GM04503 (cell line): ENCODE results near the gene CHST11.
"Not testable (repeated sequence)": the region's sequence is repeated elsewhere in the genome, so short reads cannot be mapped to it uniquely, and the experiment has no call there.

Source experiments
- DNase-seq: peaks from one replicate; pipeline ENCODE4 v3.0.0-alpha.2; 2012; ENCODE audit warnings: low read depth

The CHST11 gene

DNA sequence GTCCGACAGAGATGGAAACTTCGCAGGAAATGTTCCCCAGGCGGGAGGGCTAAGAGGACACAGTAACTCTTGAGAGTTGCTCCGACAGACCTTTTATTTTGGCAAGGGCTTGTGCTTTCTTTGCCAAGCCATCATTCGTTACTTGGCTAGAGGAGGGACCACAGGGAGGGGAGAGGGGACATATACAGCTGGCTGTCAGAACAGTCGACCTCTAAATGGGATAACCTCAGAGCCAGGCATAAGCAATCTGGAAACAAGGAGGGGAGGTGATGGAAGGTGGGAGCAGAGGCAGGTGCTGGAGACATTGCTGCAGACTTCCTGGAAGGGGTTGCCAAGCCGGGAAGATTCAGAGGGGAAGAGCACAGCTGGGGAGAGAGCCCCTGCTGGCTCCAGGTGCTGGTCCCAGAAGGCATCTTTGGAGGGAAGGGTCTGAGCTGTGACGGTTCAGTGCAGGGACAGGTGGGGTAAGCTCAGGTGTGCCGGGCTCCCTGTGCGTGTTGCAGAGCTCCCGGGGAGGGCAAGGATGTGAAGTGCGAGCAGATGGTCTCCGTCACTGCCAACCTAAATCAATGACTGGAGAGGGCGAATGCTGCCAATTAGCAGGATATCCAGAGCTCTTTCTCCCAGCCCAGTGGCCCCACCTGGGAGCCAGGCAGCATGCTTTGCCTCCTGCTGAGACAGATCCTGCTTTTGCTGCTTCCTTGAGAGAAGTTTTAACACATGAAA is 50.1 kb downstream of the CHST11 start:
- DNase-seq = no peak

DNA sequence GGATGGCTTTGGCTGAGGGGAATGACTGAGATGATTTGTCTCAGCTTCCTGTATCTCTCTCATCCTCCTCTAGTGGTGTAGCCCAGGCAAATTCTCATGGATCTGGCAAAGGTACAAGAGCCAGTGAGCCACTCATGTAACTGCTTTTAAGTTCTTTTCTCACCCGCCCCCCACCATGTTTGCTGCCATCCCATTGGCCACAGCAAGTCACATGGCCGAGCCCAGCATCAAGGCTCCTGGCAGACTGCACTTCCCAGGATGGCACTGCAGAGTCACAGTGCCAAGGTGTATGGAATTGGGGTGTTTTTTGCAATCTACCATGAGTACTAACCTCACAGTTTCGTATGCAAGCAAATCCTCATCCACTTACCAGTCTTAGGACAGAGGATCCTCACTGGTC is 50.9 kb downstream of the CHST11 start:
- DNase-seq = no peak

DNA sequence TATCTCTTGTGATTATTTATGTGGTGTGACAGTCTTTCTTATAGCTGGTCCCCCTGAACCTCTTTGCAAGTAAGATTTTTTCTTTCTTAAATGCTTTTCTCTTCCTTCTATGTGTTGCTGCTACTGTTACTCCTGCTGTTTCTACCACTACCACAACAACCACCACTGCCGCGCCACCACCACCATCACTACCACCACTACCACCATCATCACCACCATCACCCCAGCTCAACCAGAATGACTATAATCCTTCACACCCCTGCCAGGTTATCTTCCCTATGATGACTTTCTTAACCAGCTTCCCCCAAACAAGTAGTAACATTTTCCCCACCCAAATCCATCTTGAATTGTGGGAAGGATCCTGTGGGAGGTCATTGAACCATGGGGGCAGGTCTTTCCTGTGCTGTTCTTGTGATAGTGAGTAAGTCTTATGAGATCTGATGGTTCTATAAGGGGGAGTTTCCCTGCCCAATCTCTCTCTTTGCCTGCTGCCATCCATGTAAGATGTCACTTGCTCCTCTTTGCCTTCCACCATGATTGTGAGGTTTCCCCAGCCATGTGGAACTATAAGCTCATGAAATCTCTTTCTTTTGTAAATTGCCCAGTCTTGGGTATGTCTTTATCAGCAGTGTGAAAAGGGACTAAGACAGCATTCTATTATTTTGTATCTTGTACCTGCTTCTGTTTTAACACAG is 52.2 kb downstream of the CHST11 start:
- DNase-seq = no peak

DNA sequence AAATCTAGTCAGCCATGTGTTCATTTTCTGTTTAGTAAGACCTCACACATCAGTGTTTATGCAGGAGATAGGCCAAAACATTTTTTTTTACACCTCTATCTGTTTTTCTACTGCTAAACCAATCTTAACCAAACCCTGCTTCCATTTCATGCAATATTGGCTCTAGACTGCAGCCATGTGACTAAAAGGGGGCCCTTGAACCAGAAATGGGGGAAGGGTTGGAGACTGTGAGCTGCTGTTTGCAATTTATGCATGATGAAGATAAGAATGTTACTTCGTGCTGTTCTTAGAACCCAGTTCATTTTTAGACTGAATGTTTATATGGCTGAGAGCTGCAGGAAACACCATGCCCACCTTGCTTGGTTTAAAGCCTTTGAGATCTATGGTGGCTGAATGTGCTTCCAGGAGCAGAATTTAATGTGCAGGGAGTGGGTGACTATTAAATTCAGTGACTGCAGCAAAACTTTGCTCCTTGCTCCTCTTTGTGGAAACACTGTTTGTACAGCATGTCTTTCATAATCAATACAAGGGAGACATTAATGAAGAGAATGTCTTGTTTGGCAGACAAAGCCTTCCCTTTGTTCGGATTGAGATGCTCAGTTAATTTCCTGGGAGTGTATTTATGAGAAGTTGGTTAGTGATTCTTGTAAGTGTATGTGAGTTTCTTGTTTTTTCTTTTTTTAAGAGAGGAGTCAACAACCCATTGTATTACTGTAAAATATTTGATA is 53.6 kb downstream of the CHST11 start:
- no peak for DNase-seq

DNA sequence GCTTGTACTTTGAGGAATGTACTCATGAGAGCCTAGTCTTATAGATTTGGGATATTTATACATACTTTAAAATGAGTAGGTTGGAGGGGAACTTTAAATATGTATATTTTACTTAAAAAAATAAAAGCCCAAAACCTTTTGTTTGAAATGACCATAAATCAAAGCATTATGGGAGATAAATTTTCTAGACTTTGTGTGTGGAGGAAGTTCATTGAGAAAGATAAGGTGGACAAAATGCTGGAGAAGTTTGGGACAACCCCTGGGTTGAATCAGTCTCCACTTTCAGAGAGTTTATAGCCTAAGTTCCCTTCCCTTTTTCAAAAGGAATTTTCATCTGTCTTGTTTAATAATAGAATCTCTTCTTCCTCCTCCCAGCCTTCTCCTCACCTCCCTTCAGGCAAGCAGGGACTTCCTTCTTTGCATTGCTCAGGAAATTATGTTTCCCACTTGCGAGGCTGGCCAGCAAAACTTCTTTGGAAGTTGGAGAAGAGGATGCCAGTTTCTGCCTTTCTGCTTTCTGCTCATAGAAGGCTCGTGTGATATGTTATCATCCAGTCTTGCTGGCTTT is 54.2 kb downstream of the CHST11 start:
- no peak for DNase-seq

DNA sequence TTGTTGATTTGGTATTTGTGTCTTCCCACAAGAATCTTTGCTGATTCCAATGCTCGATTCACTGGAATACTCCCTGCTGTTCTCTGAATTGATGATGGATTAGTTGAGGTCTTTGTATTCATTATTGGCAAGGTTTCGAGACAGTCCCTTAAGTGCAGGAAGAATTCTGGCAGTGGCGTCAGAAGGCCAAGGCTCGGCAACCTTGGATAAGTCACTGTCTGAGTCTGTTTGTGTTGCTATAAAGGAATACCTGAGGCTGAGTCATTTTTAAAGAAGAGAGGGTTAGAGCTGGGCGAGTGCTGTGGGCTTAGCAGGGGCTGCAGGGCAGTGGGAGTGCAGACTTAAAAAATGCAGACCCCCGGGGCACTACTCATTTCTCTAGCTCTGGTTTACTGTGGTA is 56.9 kb downstream of the CHST11 start:
- no peak for DNase-seq

DNA sequence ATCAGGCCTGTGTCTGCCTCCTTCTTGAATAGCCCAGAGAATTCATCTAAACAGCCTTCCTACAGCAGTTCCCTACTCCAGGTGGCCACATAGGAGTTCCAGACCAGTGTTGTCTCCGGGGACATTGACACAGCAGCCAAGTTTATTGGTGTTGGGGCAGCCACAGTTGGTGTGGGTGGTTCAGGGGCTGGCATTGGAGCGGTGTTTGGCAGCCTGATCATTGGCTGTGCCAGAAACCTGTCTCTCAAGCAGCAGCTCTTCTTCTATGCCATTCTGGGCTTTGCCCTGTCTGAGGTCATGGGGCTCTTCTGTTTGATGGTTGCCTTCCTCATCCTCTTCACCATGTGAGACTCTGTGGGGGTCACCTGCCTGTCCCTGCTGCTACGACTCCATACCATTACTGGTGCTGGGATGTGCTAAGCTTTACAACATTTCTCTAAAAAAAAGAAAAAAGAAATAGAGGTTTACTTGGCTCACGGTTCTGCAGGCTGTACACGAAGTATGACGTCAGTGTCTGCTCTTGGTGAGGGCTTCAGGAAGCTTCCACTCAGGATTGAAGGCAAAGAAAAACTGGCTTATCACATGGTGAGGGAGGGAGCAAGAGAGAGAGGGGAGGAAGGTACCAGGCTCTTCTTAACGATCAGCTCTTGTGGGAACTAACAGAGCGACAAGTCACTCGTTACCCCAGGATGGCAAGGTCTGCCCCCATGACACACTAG is 57.5 kb downstream of the CHST11 start:
- DNase-seq = no peak

DNA sequence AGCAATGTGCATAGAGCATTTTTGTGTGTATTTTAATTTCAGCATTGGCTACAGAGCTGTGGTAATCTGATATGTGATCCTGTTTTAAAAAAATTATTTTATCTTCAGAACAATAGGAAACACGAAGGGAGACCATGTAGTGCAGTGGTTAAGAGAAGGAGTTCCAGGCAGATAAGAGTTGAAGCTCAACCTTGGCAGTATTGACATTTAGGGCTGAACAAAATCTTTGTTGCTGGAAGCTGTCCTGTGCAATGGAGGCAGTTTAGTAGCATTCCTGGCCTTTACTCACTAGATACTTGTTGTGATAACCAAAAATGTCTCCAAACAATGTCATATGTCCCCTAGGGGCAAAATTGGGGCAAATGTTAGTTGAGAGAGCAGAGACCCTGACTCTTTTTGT is 59.2 kb downstream of the CHST11 start:
- DNase-seq = no peak

DNA sequence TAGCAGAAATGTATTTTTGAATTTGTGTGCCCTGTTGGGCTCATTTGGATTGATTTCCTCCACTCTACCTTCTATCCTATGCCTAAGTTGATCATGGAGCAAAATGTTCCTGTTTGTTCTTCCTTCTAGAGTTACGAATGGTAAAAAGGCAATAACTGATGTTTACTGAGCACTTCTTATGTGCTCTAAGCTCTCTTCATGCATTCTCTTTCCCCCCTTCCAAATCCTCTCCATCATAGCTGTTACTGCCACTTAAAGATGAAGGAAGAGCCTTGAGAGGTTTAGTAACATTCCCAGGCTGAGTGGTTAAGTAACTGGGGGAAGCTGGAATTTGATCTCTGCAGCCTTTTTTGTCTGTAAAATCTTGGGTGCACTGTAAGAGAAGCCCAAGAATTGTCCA is 60.1 kb downstream of the CHST11 start:
- no peak for DNase-seq

DNA sequence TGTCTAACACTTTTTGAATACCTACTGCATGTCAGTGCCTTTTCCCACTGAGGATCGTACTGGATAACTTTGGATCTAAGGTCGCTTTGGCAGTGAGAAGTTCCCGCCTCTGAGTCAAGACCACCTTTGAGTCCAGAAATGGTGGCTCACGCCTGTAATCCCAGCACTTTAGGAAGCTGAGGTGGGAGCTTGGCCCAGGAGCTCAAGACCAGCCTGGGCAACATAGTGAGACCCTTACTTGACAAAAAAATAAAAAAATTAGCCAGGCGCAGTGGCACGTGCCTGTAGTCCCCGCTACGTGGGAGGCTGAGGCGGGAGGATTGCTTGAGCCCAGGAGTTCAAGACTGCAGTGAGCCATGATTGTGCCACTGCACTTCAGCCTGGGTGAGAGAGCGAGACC is 61.1 kb downstream of the CHST11 start:
- DNase-seq = no peak

DNA sequence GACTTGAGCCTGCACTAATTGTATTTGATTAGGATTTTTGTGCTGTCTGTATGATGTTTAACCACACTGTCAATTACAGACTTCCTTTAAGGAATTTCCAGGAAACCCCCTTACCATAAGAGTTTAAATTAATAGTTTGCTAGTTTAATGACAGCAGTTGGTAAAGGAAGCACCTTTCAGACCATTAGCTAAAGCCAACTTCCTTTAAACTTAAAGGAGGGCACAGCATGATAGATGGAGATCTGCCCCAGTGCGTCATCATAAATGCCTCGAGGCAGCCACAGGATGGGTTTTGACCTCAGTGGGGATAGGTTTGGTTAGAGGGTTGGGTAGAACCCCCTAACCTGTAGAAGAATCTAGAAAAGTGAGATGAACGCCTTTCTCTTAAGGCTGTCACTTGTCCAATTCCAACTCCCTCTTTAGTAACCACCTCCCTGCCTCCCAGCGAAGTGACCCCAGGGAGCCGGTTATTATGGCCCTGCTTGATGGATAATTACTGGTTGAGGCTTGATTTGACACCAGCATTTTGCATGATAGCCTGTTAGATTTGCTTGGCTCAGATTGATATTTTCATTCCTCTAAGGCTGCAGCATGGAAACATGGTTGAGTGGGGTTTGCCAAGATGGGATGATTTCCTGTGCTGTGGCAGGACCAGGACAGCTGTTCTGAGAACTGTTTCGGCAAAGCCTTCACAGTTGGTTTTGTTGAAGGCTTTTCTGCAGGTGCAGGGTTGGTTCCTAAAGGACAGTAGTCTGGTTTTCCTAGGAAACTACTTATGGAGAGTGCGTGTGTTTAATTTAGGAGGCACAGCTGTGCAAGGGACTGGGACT is 62.7 kb downstream of the CHST11 start:
- DNase-seq = no peak

DNA sequence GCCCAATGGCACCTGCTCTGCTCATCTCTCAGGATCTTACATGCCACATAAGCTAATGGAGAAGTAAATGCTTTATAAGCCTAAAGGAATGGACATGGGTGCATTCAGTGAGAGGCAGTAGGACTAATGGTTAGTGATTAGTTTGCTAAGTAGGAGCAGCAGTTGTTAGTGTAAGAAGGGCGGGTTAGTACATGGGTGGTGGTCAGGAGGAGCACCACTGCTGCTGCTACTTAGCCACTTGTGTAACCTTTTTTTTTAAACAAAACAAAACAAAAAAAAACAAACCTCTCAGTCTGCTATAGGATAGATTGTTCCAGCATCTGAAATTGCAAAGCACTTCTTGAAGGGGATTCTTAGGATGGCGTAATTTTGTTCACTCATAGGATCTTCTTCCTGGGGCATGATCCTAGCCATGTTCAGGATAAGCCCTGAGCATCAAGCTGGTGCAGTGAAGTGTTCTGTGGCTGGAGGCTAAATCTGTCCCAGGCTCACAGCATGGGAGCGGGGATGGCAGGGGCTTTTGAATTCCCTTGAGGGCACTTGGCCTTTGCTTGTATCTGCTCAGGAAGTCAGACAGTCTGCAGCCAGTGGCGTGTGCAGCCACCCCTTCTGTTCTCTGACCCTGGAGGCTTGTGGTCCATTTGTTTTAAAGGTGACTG is 63.6 kb downstream of the CHST11 start:
- no peak for DNase-seq

DNA sequence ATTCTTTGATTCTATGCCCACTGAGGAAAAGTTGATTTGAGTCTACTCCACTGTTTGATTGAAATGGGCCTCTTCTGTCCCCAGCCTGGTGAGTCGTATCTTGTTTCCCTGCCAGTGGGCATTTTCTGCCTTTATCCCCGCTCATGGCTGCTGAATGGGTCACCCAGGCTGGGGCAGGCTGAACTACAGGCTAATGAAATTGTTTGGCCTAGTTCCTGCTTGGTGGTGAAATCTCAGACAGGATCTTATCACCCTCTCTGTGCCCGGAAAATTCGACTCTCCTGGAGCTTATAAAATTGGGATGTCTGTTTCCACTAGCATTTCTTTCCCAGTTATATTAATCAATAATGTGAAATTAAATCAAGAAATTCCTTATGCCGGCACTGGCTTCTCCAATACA is 65.0 kb downstream of the CHST11 start:
- DNase-seq = no peak

DNA sequence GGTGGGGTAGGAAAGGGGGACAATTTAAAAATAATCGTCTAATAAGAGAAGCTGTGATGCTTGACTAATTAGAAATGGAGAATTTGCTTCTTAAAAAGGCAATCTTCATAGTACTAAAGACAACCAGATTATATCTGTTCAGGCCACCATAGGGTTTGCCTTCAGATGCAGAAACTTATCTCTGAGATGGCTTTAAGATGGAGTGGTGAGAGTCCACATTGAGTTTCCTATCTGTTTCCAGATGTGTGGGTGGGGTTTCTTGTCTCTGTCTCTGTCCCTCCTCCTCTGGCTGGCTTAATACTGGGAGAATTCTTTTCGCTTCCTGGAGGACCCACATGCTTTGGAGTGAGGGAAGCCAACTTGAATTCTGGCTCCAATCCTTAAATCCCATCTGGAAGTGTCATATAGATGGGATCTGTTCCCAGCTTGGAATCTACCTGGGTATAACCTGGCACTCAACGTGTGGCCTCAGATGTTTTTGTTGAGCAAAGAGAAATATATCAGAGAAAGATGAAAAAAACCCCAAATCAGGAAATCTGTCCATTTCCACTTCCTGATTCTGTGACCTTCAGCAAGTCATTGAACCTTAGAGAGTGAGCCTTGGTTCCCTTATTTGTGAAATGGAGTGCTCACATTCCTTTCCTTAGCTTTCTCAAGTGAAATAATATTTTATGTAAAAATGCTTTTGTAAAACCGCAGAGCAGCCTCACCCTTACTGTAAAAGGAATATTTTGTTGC is 66.4 kb downstream of the CHST11 start:
- DNase-seq = no peak

DNA sequence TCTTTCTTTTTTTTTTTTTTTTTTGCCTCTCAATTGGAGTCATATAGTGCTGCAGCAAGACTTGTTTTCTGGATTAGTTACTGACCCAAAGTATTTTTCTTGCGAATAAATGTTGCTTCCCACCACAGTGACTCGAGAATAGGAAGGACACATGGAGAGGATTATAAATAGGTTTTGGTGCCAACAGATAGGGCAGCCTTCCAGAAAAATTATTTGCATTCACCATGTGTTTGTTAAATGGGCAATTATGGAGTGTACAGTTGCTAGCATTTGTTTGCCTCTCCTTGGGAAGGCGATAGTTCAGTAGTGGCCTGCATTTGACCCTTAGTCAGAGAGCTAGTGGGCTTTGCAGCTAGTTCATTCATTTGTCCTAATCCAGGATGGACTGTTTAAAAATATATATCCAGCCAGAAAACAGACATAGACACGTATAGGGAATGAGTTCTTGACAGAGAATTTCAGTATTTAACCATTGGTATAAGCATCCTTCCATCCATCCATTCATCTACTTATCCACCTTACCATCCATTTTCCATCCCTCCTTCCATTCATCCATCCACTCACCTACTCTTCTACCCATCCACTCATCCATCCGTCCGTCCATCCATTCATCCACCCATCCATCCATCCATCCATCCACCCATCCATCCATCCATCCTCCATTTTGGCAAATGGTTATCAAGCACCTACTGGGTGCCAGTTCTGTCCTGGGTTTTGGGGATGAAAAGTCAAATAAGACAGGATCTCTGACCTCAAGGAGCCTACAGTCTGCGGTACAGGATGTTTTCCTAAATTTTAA is 67.5 kb downstream of the CHST11 start:
- DNase-seq = no peak

DNA sequence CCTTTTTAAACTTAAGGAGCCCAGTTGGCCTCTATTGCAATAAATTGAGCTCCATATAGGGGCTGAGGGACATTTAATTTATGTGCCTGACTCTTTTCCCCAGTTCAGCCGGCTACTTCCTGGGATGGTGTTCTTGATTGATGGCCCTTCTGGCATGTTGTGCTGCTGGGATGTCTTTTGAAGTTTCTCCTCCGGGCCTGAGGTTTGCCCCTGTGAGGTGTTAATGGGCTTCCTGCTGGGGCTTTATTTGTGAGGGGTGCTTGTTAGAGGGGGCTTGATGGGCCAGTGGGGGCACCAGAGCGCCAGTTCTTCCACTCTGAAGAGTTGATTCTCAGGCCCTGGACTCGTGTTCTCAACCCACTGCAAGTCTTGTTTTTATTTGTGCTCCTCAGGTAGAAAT is 69.6 kb downstream of the CHST11 start:
- DNase-seq = no peak

DNA sequence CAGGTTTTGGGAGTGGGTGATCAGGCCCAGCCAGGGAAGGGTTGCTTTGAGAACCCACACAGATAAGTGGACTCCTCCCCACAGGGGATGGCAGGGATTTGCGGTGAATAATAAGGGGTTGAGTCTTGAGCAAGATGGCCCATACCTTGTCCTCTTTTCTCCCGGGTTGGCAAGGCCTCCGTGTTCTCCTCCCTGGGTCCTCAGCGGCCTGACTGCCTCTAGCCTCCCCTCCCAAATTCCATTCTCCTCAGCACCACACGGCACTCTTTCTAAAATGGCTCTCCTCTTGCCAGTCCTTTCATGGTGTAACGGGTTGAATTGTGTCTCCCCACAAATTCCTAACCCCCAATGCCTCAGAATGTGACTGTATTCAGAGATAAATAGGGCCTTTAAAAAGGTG is 70.0 kb downstream of the CHST11 start:
- no peak for DNase-seq

DNA sequence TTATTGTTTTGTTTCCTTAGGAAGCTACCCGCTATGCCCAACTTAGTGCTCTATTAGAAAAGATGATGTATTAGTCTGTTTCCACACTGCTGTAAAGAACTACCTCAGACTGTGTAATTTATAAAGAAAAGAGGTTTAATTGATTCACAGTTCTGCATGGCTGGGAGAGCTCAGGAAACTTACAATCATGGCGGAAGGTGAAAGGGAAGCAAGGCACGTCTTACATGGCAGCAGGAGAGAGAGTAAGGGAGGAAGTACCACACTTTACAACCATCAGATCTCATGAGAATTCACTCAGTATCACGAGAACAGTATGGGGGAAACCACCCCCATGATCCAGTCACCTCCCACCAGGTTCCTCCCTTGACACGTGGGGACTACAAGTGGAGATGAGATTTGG is 70.9 kb downstream of the CHST11 start:
- not testable (repeated sequence) for DNase-seq
